Neutrophil (primary cell): ENCODE measurements around the gene NUFIP2.

Experiments used
- H3K27ac ChIP-seq: fragments of 200-600 bp; sonication (generic); 2 replicates; pipeline ENCODE4 v1.5.1; 2016; ENCODE audit warnings: mild to moderate bottlenecking, moderate library complexity
- H3K27me3 ChIP-seq: fragments of 200-600 bp; sonication (generic); 2 replicates; pipeline ENCODE4 v1.6.0; 2016; ENCODE audit warnings: mild to moderate bottlenecking
- H3K36me3 ChIP-seq: fragments of 200-600 bp; sonication (generic); 2 replicates; pipeline ENCODE4 v1.5.1; 2017
- H3K4me1 ChIP-seq, 2 experiments: fragments of 200-600 bp in 1 of 2; sonication (generic) in 1 of 2; 1 replicate in 1 of 2; 2 replicates in 1 of 2; pipeline versions ENCODE4 v1.5.1 to v1.6.1; 2013 to 2016; ENCODE audit warnings: low read depth in 1 of 2, low read length in 1 of 2, mild to moderate bottlenecking in 1 of 2, moderate library complexity in 1 of 2; ENCODE audit not compliant: control insufficient read depth in 1 of 2, insufficient read depth in 1 of 2
- H3K4me3 ChIP-seq, 2 experiments: fragments of 200-600 bp in 1 of 2; sonication (generic) in 1 of 2; 1 replicate in 1 of 2; 2 replicates in 1 of 2; pipeline ENCODE4 v1.5.1; 2013 to 2016; ENCODE audit warnings: low read depth in 1 of 2, low read length in 1 of 2, mild to moderate bottlenecking in 1 of 2, moderate library complexity in 1 of 2
- H3K9me3 ChIP-seq: fragments of 200-600 bp; sonication (generic); 2 replicates; pipeline ENCODE4 v1.5.1; 2016
- CTCF ChIP-seq: fragments of 200-600 bp; sonication (generic); IDR thresholded peaks from 2 replicates; pipeline ENCODE4 v1.5.1; 2016; ENCODE audit warnings: antibody characterized with exemption

NUFIP2 gene

GRCh38 chr17:29291163-29291752 is 2.7 kb downstream of the NUFIP2 start:
- peak; percentile 52 for TF ChIP-seq CTCF
- peak overlapping the region; percentile 67 to 97 for H3K4me3 ChIP-seq
- H3K4me1 ChIP-seq = peaks cover 33 to 42% of the 10 kb centered on the region in 2 experiments
- no peaks in the 10 kb centered on the region for H3K9me3 ChIP-seq
- peak overlapping the region; percentile 92 for H3K27ac ChIP-seq
- no peaks in the 10 kb centered on the region for H3K27me3 ChIP-seq
- H3K36me3 ChIP-seq = peaks cover 27% of the 10 kb centered on the region

GRCh38 chr17:29289852-29290251 is 4.1 kb downstream of the NUFIP2 start:
- TF ChIP-seq CTCF = no peak
- peaks cover 41% of the 10 kb centered on the region for H3K36me3 ChIP-seq
- H3K4me1 ChIP-seq = peaks cover 28 to 37% of the 10 kb centered on the region in 2 experiments
- H3K27me3 ChIP-seq = no peaks in the 10 kb centered on the region
- H3K9me3 ChIP-seq = no peaks in the 10 kb centered on the region
- no peak overlapping the region for H3K27ac ChIP-seq
- H3K4me3 ChIP-seq = no peak overlapping the region

DNA sequence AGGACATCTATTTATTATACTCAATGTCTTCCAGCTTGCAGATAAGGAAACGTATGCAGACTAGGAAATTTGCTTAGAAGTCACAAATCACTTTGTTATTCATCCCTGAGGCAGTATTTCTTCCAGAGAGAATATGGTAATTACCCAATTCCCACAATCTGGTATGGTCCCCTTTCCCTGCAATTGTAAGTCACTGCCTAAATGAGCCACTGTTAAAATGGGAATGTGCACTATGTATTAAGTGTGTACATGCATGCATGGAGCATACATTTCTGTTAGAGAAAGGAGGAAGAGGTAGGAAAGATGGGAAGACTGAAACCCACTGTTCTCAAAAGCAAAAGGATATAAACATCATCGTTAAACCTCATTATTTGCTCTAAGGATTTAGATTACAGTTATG is 10.0 kb downstream of the NUFIP2 start:
- peaks cover 3 to 18% of the 10 kb centered on the region in 2 experiments for H3K4me1 ChIP-seq
- no peaks in the 10 kb centered on the region for H3K27me3 ChIP-seq
- peak overlapping the region; percentile 27 for H3K27ac ChIP-seq
- peaks cover 74% of the 10 kb centered on the region for H3K36me3 ChIP-seq
- no peak overlapping the region for H3K4me3 ChIP-seq
- H3K9me3 ChIP-seq = no peaks in the 10 kb centered on the region
- TF ChIP-seq CTCF = no peak

DNA sequence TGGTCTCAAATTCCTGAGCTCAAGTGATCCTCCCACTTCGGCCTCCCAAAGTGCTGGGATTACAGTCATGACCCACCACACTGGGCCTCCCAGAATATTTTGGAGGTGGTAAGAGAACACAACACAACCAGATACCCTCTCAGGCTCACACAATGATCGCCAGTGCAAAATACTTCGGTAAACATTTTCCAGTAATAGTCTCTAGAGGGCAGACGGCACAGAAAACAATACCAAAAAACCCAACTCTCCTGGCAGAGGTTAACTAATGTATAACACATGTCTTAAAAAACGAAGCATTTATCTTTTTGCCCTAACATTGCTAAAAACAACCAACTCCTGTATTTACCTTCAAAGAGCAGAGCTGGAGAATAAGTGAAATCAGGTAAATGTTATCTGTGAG is 10.5 kb downstream of the NUFIP2 start:
- peaks cover 78% of the 10 kb centered on the region for H3K36me3 ChIP-seq

GRCh38 chr17:29279397-29280070 is 14.4 kb downstream of the NUFIP2 start:
- H3K4me1 ChIP-seq = peaks cover 0 to 16% of the 10 kb centered on the region in 2 experiments
- no peak overlapping the region for H3K4me3 ChIP-seq
- peaks cover 57% of the 10 kb centered on the region for H3K36me3 ChIP-seq
- no peak for TF ChIP-seq CTCF
- no peaks in the 10 kb centered on the region for H3K27me3 ChIP-seq
- no peaks in the 10 kb centered on the region for H3K9me3 ChIP-seq
- H3K27ac ChIP-seq = peak overlapping the region; percentile 48

More for the DNA sequence above, 10.5 kb downstream of the NUFIP2 start:
- Histone ChIP-seq H3K27me3 (no peaks in the 10 kb centered on the region), H3K9me3 (no peaks in the 10 kb centered on the region), H3K4me3 (no peak overlapping the region), H3K27ac (peak overlapping the region; percentile 27), H3K4me1 (peaks cover 0 to 16% of the 10 kb centered on the region in 2 experiments)
- TF ChIP-seq CTCF = no peak
